Activated naive CD4-positive, alpha-beta T cell treated with anti-CD3 and anti-CD28 coated beads, Interleukin-2, amount 50 U/mL, for 16 hours (primary cell): ENCODE results near the gene ALPK3.

Experiments used
- DNase-seq: peaks from one replicate; pipeline ENCODE4 v3.0.0-alpha.2; 2020

The ALPK3 gene

GRCh38 chr15:84847382-84847781, 30.2 kb downstream of the ALPK3 start:
- no peak for DNase-seq

- no peak for DNase-seq
These were observed 35.1 kb downstream of the ALPK3 start for GRCh38 chr15:84852212-84852611.

- DNase-seq = no peak
These were observed 38.0 kb downstream of the ALPK3 start for GRCh38 chr15:84855136-84855535.

- no peak for DNase-seq
These were observed 38.6 kb downstream of the ALPK3 start for GRCh38 chr15:84855765-84856164.

GRCh38 chr15:84856731-84857417, 39.7 kb downstream of the ALPK3 start:
- DNase-seq = no peak

GRCh38 chr15:84857418-84858004, 40.4 kb downstream of the ALPK3 start:
- DNase-seq = no peak

GRCh38 chr15:84858231-84858630, 41.1 kb downstream of the ALPK3 start:
- DNase-seq = no peak

- no peak for DNase-seq
These were observed 42.0 kb downstream of the ALPK3 start for GRCh38 chr15:84859144-84859543.

GRCh38 chr15:84859651-84860050, 42.5 kb downstream of the ALPK3 start:
- DNase-seq = no peak

- no peak for DNase-seq
These were observed 44.6 kb downstream of the ALPK3 start for GRCh38 chr15:84861781-84862180.

- DNase-seq = no peak
These were observed 45.2 kb downstream of the ALPK3 start for GRCh38 chr15:84862214-84862975.

GRCh38 chr15:84863565-84864443, 46.6 kb downstream of the ALPK3 start:
- DNase-seq = no peak

- no peak for DNase-seq
These were observed 47.3 kb downstream of the ALPK3 start for GRCh38 chr15:84864444-84864795.

GRCh38 chr15:84865074-84865569, 48.0 kb downstream of the ALPK3 start:
- no peak for DNase-seq

- DNase-seq = no peak
These were observed 51.1 kb downstream of the ALPK3 start for GRCh38 chr15:84868037-84868880.

- DNase-seq = no peak
These were observed 52.4 kb downstream of the ALPK3 start for GRCh38 chr15:84869510-84869909.

GRCh38 chr15:84871428-84871985, 54.4 kb downstream of the ALPK3 start:
- no peak for DNase-seq

GRCh38 chr15:84872009-84872910, 55.1 kb downstream of the ALPK3 start:
- DNase-seq = no peak

GRCh38 chr15:84873997-84874396, 56.8 kb downstream of the ALPK3 start:
- no peak for DNase-seq

GRCh38 chr15:84874981-84875699, 58.0 kb downstream of the ALPK3 start:
- DNase-seq = no peak
